GM10248 (cell line): ENCODE measurements around the gene ZFAND2B.

ENCODE experiments used
- CTCF ChIA-PET: fragments of 300-600 bp; sonication (Branson Sonifier 250); formaldehyde crosslinking; extraction: SDS; loops from one replicate; lab custom pipeline; 2021; ENCODE audit warnings: antibody characterized with exemption; lab: Yijun Ruan, JAX
- POLR2A ChIA-PET: fragments of 350-650 bp; sonication (Branson Sonifier 250); formaldehyde crosslinking; extraction: SDS; loops from one replicate; lab custom pipeline; 2020; ENCODE audit warnings: antibody characterized with exemption; lab: Yijun Ruan, JAX
- DNase-seq: peaks from one replicate; pipeline ENCODE4 v3.0.0; 2012; ENCODE audit errors: extremely low spot score
- TF ChIP-seq, protein P1 (sequence below): IDR thresholded peaks from 2 replicates; pipeline ENCODE4 v1.5.1; 2012; ENCODE audit warnings: mild to moderate bottlenecking, low read depth; ENCODE audit errors: extremely low read depth, missing control alignments, control extremely low read depth

Gene ZFAND2B

GRCh38 chr2:219221957-219222518 is 15.5 kb downstream of the ZFAND2B start:
- no peak for DNase-seq
- ChIA-PET POLR2A (no interaction called here), CTCF (interaction anchor here (0.6 to 1.2 kb wide), 4 partner anchors 13 to 73 kb away, joined by 3 to 5 read pairs (median 4); no protein-coding TSS in a partner anchor)
- TF ChIP-seq, protein P1, sequence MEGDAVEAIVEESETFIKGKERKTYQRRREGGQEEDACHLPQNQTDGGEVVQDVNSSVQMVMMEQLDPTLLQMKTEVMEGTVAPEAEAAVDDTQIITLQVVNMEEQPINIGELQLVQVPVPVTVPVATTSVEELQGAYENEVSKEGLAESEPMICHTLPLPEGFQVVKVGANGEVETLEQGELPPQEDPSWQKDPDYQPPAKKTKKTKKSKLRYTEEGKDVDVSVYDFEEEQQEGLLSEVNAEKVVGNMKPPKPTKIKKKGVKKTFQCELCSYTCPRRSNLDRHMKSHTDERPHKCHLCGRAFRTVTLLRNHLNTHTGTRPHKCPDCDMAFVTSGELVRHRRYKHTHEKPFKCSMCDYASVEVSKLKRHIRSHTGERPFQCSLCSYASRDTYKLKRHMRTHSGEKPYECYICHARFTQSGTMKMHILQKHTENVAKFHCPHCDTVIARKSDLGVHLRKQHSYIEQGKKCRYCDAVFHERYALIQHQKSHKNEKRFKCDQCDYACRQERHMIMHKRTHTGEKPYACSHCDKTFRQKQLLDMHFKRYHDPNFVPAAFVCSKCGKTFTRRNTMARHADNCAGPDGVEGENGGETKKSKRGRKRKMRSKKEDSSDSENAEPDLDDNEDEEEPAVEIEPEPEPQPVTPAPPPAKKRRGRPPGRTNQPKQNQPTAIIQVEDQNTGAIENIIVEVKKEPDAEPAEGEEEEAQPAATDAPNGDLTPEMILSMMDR = no peak

DNA sequence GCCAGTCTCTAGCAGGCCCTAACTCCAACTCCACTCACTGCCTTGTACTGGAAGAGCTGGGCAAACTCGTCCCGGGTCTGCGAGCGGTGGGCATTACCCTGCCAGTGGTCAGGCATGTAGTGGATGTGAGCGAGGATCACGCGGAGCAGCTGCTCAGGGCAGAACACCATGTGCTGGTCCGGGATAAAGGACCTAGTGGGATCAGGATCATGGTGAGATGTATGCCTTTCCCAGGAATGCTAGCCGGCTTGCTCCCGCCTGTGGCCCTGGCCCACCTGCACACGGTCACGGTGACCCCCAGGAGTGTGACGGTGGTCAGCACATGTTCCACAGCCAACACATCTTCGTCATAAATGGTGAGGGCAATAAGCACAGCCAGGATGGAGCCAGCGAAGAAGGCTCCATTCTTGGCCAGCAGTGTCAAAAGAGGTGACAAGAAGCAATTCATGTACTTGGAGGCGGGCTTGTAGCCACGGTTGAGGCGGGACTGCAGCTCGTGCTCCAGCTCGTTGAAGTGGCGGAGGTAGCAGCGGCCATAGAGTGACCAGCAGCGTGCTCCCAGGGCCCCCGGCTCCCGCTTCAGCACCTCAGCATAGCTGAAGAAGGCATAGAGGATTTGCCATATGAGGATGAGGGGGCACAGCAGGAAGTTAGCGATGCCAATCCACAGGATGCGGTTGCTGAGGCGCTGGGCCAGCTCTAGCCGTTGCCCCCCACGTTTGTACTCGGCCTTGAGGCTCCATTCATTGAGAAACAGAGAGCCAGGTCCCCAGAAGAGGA is 17.4 kb downstream of the ZFAND2B start:
- no peak for DNase-seq
- ChIA-PET POLR2A (no interaction called here), CTCF (interaction anchor here (1.2 to 1.4 kb wide), 2 partner anchors 52 to 71 kb away, joined by 3 read pairs; no protein-coding TSS in a partner anchor)
- TF ChIP-seq, protein P1 = no peak

GRCh38 chr2:219225350-219225749 is 18.8 kb downstream of the ZFAND2B start:
- no peak for DNase-seq
- TF ChIP-seq, protein P1 = no peak
- POLR2A ChIA-PET = no interaction called here
- CTCF ChIA-PET = no interaction called here

DNA sequence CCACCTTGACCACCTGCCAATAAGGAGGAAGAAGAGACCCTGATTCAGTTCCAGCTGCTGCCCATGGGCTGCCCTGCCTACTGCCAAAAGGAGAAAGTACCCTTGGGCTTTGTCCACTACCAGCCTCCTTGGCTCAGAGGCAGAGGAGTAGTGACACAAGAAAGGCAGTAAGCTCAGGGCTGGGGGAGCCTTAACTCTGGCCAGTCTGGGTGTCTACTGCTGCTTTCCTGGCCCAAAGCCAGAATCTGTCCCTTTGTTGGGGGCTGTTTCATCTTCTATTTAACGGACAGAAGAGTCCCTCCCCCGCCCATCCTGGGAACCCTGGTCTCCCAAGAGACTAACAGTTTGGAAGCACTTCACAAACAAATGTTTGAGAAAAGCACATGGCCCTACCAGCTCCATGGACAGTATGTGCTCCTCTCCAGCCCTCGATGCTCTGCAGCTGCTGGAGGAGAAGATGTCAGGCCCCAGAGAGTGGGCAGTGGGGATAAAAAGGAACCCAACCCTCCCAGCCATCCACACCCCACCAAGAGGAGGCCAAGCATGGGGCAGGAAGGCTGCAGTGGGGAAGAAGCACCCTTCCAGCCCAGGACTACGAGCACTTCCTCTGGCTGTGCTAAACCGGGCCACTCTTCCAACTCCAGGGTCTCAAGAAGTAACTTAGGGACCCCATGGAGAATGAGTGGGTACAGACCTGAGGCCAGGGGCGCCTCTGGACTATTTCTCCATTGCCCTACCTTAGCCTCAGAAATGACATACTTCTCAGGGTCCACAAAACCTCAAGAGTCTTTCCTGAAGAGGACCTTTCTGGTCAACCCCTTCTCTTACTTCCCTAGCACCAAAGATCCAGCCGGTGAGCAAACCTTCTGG is 21.7 kb downstream of the ZFAND2B start:
- POLR2A ChIA-PET = interaction anchor here (1.0 to 1.3 kb wide), 2 partner anchors 21 to 59 kb away, joined by 3 to 5 read pairs; no protein-coding TSS in a partner anchor
- CTCF ChIA-PET = interaction anchor here (1.2 to 3.3 kb wide), 3 partner anchors 17 to 67 kb away, joined by 3 to 15 read pairs (median 6); partner anchors contain the start of genes GLB1L and STK16
- TF ChIP-seq, protein P1 = no peak
- no peak for DNase-seq

DNA sequence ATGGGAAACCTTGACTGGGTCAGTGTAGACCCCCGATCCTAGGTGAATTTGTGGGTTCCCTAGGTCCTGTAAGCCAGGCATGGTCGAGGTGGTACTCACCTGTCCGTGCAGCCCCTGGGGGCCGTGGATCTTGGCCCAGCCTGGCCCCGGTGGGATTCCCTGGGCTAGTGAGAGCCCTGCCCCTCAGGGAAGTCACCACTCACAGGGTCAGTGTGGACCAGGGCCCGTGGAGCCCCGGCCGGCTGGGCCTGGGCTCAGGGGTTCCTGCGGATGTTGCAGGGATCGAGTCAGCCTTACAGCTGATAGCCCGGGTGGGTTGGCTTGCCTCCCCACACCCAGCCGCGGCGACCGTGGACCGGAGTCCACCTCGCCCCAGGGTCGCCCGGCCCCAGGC is 22.3 kb downstream of the ZFAND2B start:
- ChIA-PET POLR2A (interaction anchor here (1.3 kb wide), 1 partner anchor 20 kb away, joined by 5 read pairs; no protein-coding TSS in a partner anchor), CTCF (interaction anchor here (1.2 to 3.3 kb wide), 4 partner anchors 17 to 67 kb away, joined by 3 to 15 read pairs (median 4); partner anchors contain the start of gene STK16)
- no peak for DNase-seq
- TF ChIP-seq, protein P1 = no peak
